Ascending aorta (tissue), 2 donors: ENCODE data around the gene PDE3A. TPM values are rescaled to one million over a fixed set of nuclear protein-coding genes. Genes with fewer than 3 reads are reported as not detected.

ENCODE experiments used
- DNase-seq, 2 donors: peaks; one replicate each; pipeline ENCODE4 v3.0.0-alpha.2; 2019; ENCODE audit warnings: low spot score in 2 of 2
- H3K27ac ChIP-seq, 2 donors: fragments of 200-600 bp; sonication (generic); one replicate each; pipeline ENCODE4 v1.5.1; 2016 to 2017; ENCODE audit warnings: mild to moderate bottlenecking in 1 of 2
- H3K27me3 ChIP-seq: fragments of 200-600 bp; sonication (generic); one replicate; pipeline ENCODE4 v1.5.1; 2017
- H3K36me3 ChIP-seq, 2 donors: fragments of 200-600 bp; sonication (generic); one replicate each; pipeline ENCODE4 v1.5.1; 2016
- H3K4me1 ChIP-seq, 2 donors: fragments of 200-600 bp; sonication (generic); one replicate each; pipeline ENCODE4 v1.5.1; 2016 to 2017; ENCODE audit warnings: mild to moderate bottlenecking in 1 of 2
- H3K4me3 ChIP-seq, 2 donors: fragments of 200-600 bp; sonication (generic); one replicate each; pipeline ENCODE4 v1.5.1; 2016 to 2017; ENCODE audit warnings: mild to moderate bottlenecking in 1 of 2
- H3K9me3 ChIP-seq, 2 donors: fragments of 200-600 bp; sonication (generic); one replicate each; pipeline ENCODE4 v1.5.1; 2016
- CTCF ChIP-seq, 3 experiments: fragments of 200-600 bp in 2 of 3; fragments of 450-650 bp in 1 of 3; sonication (generic) in 2 of 3; IDR thresholded peaks; one replicate each; pipeline ENCODE4 v1.5.1; 2016 to 2019; ENCODE audit warnings: antibody characterized with exemption in 3 of 3, mild to moderate bottlenecking in 1 of 3, moderate library complexity in 1 of 3
- intact Hi-C: fragments of 100-400 bp; cut with DNase I; formaldehyde crosslinking; loops from one replicate; pipeline ENCODE4 v1.15.1; 2023
- total RNA-seq: library from RNA; depleted of rRNA; stranded (reverse); fragments of >200 nt; gene quantifications from one replicate; pipeline ENCODE4 v1.1.0, GENCODE V29; 2016

Gene PDE3A
- total RNA-seq, 1 donor from 2014 or later = 33.7 TPM

GRCh38 chr12:20460956-20461355 lies 92.6 kb downstream of the PDE3A start:
- Histone ChIP-seq H3K27me3 (no peaks in the 10 kb centered on the region), H3K27ac (peak overlapping the region in 1 of 2 donors; percentile 54), H3K36me3 (no peaks in the 10 kb centered on the region), H3K4me1 (peaks cover 0 to 16% of the 10 kb centered on the region in 2 donors), H3K9me3 (no peaks in the 10 kb centered on the region), H3K4me3 (no peak overlapping the region)
- no peak for DNase-seq
- intact Hi-C loops = loop anchor here (5.0 kb wide), 1 partner anchor 141 kb away; no protein-coding TSS in a partner anchor
- TF ChIP-seq CTCF (IDR thresholded peaks at IDR 0.05) = no peak

- Histone ChIP-seq H3K36me3 (no peaks in the 10 kb centered on the region), H3K4me3 (no peak overlapping the region), H3K4me1 (peaks cover 0 to 19% of the 10 kb centered on the region in 2 donors), H3K27me3 (no peaks in the 10 kb centered on the region), H3K27ac (peak overlapping the region; percentile 8 to 29), H3K9me3 (no peaks in the 10 kb centered on the region)
- peak; percentile 15 to 63 (median 62) for TF ChIP-seq CTCF (IDR thresholded peaks at IDR 0.05)
- intact Hi-C loops = loop anchor here (5.0 kb wide), 1 partner anchor 138 kb away; no protein-coding TSS in a partner anchor
- DNase-seq = no peak
These were observed 95.7 kb downstream of the PDE3A start for GRCh38 chr12:20463913-20464524.

- no peak for TF ChIP-seq CTCF (IDR thresholded peaks at IDR 0.05)
These were observed 101.0 kb downstream of the PDE3A start for GRCh38 chr12:20469300-20469699.

GRCh38 chr12:20469756-20470155 lies 101.4 kb downstream of the PDE3A start:
- DNase-seq = no peak
- H3K4me3 ChIP-seq = no peak overlapping the region
- no peaks in the 10 kb centered on the region for H3K36me3 ChIP-seq
- TF ChIP-seq CTCF (IDR thresholded peaks at IDR 0.05) = no peak
- H3K9me3 ChIP-seq = no peaks in the 10 kb centered on the region
- no peaks in the 10 kb centered on the region for H3K27me3 ChIP-seq
- H3K27ac ChIP-seq = peak overlapping the region; percentile 52 to 66
- H3K4me1 ChIP-seq = peaks cover 6 to 24% of the 10 kb centered on the region in 2 donors
- intact Hi-C loops = loop anchor here (5.0 kb wide), 1 partner anchor 78 kb away; no protein-coding TSS in a partner anchor

More at GRCh38 chr12:20469300-20469699, 101.0 kb downstream of the PDE3A start:
- Histone ChIP-seq H3K9me3 (no peaks in the 10 kb centered on the region), H3K27me3 (no peaks in the 10 kb centered on the region), H3K4me3 (no peak overlapping the region), H3K27ac (peak overlapping the region; percentile 52 to 66), H3K36me3 (no peaks in the 10 kb centered on the region), H3K4me1 (peaks cover 6 to 26% of the 10 kb centered on the region in 2 donors)
- DNase-seq = no peak
- intact Hi-C loops = no loop called here

- no peak overlapping the region for H3K4me3 ChIP-seq
- no peak for DNase-seq
- no peaks in the 10 kb centered on the region for H3K36me3 ChIP-seq
- intact Hi-C loops = loop anchor here (5.0 kb wide), 1 partner anchor 75 kb away; no protein-coding TSS in a partner anchor
- no peak for TF ChIP-seq CTCF (IDR thresholded peaks at IDR 0.05)
- no peaks in the 10 kb centered on the region for H3K9me3 ChIP-seq
- H3K27me3 ChIP-seq = no peaks in the 10 kb centered on the region
- peak overlapping the region; percentile 52 to 66 for H3K27ac ChIP-seq
- H3K4me1 ChIP-seq = peaks cover 6 to 19% of the 10 kb centered on the region in 2 donors
These were observed 103.9 kb downstream of the PDE3A start for GRCh38 chr12:20472102-20472782.
